Esophagus squamous epithelium (tissue), 5 donors: Measurements from ENCODE around the gene TUBA3E. TPM values are rescaled to one million over a fixed set of nuclear protein-coding genes. Genes with fewer than 3 reads are reported as not detected.
"Not testable (repeated sequence)": the region's sequence is repeated elsewhere in the genome, so short reads cannot be mapped to it uniquely, and the experiment has no call there.

ENCODE experiments used
- DNase-seq: peaks from one replicate; lab custom pipeline; 2025; lab: John Stamatoyannopoulos, UW
- H3K27ac ChIP-seq, 4 donors: fragments of 200-600 bp; sonication (generic); one replicate each; pipeline ENCODE4 v1.5.1; 2016 to 2019; ENCODE audit warnings: mild to moderate bottlenecking in 1 of 4
- H3K27me3 ChIP-seq, 4 donors: fragments of 200-600 bp; sonication (generic); 1 replicate in 3 of 4; 2 replicates in 1 of 4; pipeline versions ENCODE4 v1.5.1 to v1.6.0; 2017 to 2021; ENCODE audit warnings: antibody characterized with exemption in 1 of 4
- H3K36me3 ChIP-seq, 3 donors: fragments of 200-600 bp; sonication (generic); one replicate each; pipeline ENCODE4 v1.5.1; 2016 to 2019
- H3K4me1 ChIP-seq, 3 donors: fragments of 200-600 bp; sonication (generic); one replicate each; pipeline ENCODE4 v1.5.1; 2017 to 2019
- H3K4me3 ChIP-seq, 4 donors: fragments of 200-600 bp; sonication (generic); 1 replicate in 3 of 4; 2 replicates in 1 of 4; pipeline ENCODE4 v1.5.1; 2016 to 2019; ENCODE audit warnings: mild to moderate bottlenecking in 2 of 4, moderate library complexity in 1 of 4
- H3K9me3 ChIP-seq, 3 donors: fragments of 200-600 bp; sonication (generic); one replicate each; pipeline ENCODE4 v1.5.1; 2016 to 2019
- POLR2A ChIP-seq, 4 donors: fragments of 450-650 bp; IDR thresholded peaks; one replicate each; pipeline ENCODE4 v1.6.1; 2017; ENCODE audit warnings: antibody characterized with exemption in 4 of 4, mild to moderate bottlenecking in 4 of 4, moderate library complexity in 3 of 4
- WGBS, 2 donors: methylation state at CpG; one replicate each; pipeline ENCODE4 v1.1.5; 2018; 5-methylcytosine and 5-hydroxymethylcytosine counted together
- intact Hi-C: fragments of 100-400 bp; cut with DNase I; formaldehyde crosslinking; loops from one replicate; pipeline ENCODE4 v1.15.0; 2022
- total RNA-seq, 4 donors: library from RNA; depleted of rRNA; stranded (reverse); fragments of >200 nt; gene quantifications; one replicate each; pipeline ENCODE4 v1.1.0, GENCODE V29; 2016
- TF ChIP-seq, protein P1 (sequence below), 6 experiments: fragments of 450-650 bp in 4 of 6; fragments of 200-600 bp in 2 of 6; sonication (generic) in 2 of 6; IDR thresholded peaks; one replicate each; pipeline ENCODE4 v1.5.1; 2016 to 2019; ENCODE audit warnings: antibody characterized with exemption in 6 of 6, mild to moderate bottlenecking in 4 of 6, moderate library complexity in 4 of 6
- donor health status: DM: yes; HTN: yes; CAD: no.

Gene TUBA3E
- total RNA-seq, 4 donors from 2014 or later = not detected

DNA sequence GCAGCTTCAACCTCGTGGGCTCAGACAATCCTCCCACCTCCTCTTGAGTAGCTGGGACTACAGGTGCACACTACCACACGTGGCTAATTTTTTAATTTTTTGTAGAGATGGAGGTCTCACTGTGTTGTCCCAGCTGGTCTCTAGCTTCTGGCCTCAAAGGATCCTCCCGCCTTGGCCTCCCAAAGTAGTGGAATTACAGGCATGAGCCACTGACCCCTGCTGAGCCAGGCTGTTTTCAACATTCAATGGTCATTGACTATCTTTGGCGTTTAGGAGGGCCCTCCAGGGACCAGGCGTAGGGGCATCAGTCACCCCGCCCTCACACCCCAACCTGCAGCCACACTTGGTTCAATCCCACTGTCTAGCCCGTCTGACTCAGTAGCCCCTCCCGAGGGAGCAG, 11.0 kb downstream of the TUBA3E start:
- H3K27me3 ChIP-seq = no peaks in the 10 kb centered on the region
- H3K27ac ChIP-seq = no peak overlapping the region
- 74 to 83% methylated on average over 3 to 8 of the region's 8 CpGs for WGBS, 2 donors
- peaks cover 8 to 21% (median 11%) of the 10 kb centered on the region in 3 donors for H3K4me1 ChIP-seq
- no peaks in the 10 kb centered on the region for H3K9me3 ChIP-seq
- TF ChIP-seq POLR2A (IDR thresholded peaks at IDR 0.05) = no peak
- TF ChIP-seq, protein P1, sequence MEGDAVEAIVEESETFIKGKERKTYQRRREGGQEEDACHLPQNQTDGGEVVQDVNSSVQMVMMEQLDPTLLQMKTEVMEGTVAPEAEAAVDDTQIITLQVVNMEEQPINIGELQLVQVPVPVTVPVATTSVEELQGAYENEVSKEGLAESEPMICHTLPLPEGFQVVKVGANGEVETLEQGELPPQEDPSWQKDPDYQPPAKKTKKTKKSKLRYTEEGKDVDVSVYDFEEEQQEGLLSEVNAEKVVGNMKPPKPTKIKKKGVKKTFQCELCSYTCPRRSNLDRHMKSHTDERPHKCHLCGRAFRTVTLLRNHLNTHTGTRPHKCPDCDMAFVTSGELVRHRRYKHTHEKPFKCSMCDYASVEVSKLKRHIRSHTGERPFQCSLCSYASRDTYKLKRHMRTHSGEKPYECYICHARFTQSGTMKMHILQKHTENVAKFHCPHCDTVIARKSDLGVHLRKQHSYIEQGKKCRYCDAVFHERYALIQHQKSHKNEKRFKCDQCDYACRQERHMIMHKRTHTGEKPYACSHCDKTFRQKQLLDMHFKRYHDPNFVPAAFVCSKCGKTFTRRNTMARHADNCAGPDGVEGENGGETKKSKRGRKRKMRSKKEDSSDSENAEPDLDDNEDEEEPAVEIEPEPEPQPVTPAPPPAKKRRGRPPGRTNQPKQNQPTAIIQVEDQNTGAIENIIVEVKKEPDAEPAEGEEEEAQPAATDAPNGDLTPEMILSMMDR (IDR thresholded peaks at IDR 0.05) = no peak
- H3K4me3 ChIP-seq = no peak overlapping the region
- DNase-seq = no peak
- peaks cover 0 to 52% (median 0%) of the 10 kb centered on the region in 3 donors for H3K36me3 ChIP-seq
- intact Hi-C loops = loop anchor here (5.0 kb wide), 1 partner anchor 1300 kb away; no protein-coding TSS in a partner anchor

DNA sequence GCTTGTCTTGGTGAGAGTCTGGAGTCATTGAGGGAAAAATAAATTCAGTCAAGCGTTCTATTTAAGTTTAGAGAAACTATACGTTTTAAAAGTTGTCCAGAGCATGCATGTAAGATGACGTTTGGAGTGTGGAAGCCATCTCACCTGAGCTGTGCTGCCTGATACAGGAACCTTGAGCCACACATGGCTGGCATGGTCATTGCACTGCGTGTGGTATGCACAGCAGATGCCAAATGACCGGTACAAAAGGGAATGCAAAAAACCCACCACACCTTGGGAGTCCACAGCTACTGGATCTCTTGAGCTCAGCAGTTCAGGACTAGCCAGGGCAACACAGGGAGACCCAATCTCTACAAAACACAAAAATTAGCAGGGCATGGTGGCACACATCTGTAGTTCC, 11.8 kb downstream of the TUBA3E start:
- H3K4me3 ChIP-seq = no peak overlapping the region
- intact Hi-C loops = loop anchor here (5.0 kb wide), 1 partner anchor 1301 kb away; no protein-coding TSS in a partner anchor
- no peak overlapping the region for H3K27ac ChIP-seq
- no peaks in the 10 kb centered on the region for H3K9me3 ChIP-seq
- H3K27me3 ChIP-seq = no peaks in the 10 kb centered on the region
- no peak for DNase-seq
- 76 to 85% methylated on average over 3 of the region's 5 CpGs for WGBS, 2 donors
- peaks cover 0 to 46% (median 0%) of the 10 kb centered on the region in 3 donors for H3K36me3 ChIP-seq
- no peak for TF ChIP-seq POLR2A (IDR thresholded peaks at IDR 0.05)
- TF ChIP-seq, protein P1 (IDR thresholded peaks at IDR 0.05) = no peak
- peaks cover 8 to 21% (median 11%) of the 10 kb centered on the region in 3 donors for H3K4me1 ChIP-seq

DNA sequence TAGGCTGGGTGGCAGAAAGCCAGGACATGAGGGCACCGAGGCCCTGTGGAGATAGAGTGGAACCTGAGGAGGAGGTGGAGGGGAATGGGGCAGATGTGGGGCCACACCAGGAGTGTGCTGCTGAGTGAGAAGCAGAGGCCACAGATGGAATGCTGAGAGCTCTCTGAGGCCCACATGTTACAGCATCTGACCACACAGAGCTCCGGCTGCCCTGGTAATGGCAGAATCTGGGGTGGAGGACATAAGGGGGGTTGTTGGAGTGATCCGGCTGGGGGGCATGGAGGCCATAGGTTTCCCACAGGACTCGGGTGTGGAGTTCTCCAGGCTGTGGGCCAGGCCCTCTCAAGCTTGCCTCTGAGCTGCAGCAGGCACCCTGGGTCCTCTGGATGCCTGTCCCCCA, 12.3 kb downstream of the TUBA3E start:
- Histone ChIP-seq H3K36me3 (peaks cover 0 to 41% (median 0%) of the 10 kb centered on the region in 3 donors), H3K27me3 (no peaks in the 10 kb centered on the region), H3K9me3 (no peaks in the 10 kb centered on the region), H3K27ac (no peak overlapping the region), H3K4me3 (no peak overlapping the region), H3K4me1 (peaks cover 11 to 23% (median 11%) of the 10 kb centered on the region in 3 donors)
- no peak for TF ChIP-seq POLR2A (IDR thresholded peaks at IDR 0.05)
- TF ChIP-seq, protein P1 (IDR thresholded peaks at IDR 0.05) = no peak
- DNase-seq = no peak
- 85% methylated on average over 2 of the region's 4 CpGs for WGBS, 2 donors
- intact Hi-C loops = loop anchor here (5.0 kb wide), 1 partner anchor 1301 kb away; no protein-coding TSS in a partner anchor

DNA sequence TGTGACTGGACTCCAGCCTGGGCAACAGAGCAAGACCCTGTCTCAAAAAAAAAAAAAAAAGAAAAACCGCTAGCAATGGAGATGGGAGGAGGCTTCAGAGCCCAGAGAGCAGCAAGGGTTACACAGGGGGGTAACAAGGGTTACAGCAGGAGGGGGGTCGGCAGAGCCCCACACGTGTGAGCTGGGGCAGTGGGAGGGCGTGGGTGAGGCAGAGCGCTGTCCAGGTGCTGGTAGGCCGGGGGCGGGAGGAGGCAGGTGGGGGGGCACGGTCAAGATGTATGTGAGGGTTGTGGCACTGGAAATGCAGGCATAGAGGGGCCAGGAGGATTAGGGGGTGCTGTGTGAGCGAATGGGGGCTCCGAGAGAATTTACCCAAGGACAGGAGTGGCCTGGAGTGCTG, 12.8 kb downstream of the TUBA3E start:
- WGBS, 2 donors = 82 to 85% methylated on average over 9 to 10 of the region's 10 CpGs
- no peak overlapping the region for H3K27ac ChIP-seq
- H3K36me3 ChIP-seq = peaks cover 0 to 36% (median 0%) of the 10 kb centered on the region in 3 donors
- no peaks in the 10 kb centered on the region for H3K9me3 ChIP-seq
- H3K4me3 ChIP-seq = no peak overlapping the region
- no peaks in the 10 kb centered on the region for H3K27me3 ChIP-seq
- DNase-seq = no peak
- peaks cover 15 to 28% (median 15%) of the 10 kb centered on the region in 3 donors for H3K4me1 ChIP-seq
- TF ChIP-seq POLR2A (IDR thresholded peaks at IDR 0.05) = no peak
- TF ChIP-seq, protein P1 (IDR thresholded peaks at IDR 0.05) = no peak
- intact Hi-C loops = loop anchor here (5.0 kb wide), 1 partner anchor 1302 kb away; no protein-coding TSS in a partner anchor

DNA sequence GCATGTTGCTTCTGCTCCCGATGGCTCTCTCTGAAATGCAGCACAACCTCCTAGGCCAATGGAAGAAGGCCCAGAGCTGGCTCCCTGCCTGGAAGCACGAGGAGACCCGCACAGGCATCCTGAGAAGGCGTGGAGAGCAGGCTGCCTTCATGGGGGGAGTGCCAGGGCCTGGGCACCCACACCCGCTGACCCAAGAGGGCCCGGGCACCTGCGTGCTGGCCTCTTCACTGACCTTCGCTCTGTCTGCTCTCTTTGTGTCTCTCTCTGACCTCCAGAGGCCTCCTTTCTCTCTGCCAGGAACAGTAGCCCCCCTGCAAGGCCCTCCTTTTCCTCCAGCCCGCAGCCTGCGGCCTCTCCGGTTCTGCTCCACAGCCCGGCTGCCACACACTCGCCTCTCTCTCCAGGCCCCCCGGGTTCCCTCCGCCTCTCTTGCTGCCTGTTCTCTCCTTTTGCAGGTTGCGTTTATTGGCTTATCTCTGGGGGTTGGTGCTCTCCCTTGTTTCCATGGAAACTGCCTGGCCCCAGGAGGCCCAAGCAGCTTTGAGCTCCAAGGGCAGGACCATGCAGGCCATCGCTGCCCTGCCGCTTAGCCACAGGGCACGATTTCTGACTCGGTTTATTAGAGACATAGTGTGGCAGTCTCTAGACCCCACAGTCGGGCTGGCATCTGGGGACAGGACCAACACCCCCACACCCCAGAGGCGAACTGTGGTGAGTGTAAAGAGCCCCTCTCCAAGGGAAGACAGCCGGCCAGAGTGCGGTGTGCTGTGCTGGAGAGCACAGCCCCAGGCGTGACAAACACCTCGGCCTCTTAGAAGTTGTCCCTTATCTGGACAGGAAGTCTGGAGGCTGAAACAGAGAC, 14.5 kb downstream of the TUBA3E start:
- peak overlapping the region in 2 of 4 donors; percentile 88 to 98 for H3K27ac ChIP-seq
- H3K9me3 ChIP-seq = no peaks in the 10 kb centered on the region
- WGBS, 2 donors = 68 to 73% methylated on average over 15 to 17 of the region's 26 CpGs
- peaks cover 19 to 38% (median 20%) of the 10 kb centered on the region in 3 donors for H3K4me1 ChIP-seq
- TF ChIP-seq, protein P1 (IDR thresholded peaks at IDR 0.05) = no peak
- no peak for TF ChIP-seq POLR2A (IDR thresholded peaks at IDR 0.05)
- DNase-seq = no peak
- H3K4me3 ChIP-seq = peak overlapping the region in 3 of 4 donors; percentile 74 to 96 (median 88)
- intact Hi-C loops = loop anchor here (5.0 kb wide), 1 partner anchor 159 kb away; the partner anchor contains the start of gene IMP4
- H3K36me3 ChIP-seq = peaks cover 0 to 32% (median 0%) of the 10 kb centered on the region in 3 donors
- H3K27me3 ChIP-seq = no peaks in the 10 kb centered on the region

DNA sequence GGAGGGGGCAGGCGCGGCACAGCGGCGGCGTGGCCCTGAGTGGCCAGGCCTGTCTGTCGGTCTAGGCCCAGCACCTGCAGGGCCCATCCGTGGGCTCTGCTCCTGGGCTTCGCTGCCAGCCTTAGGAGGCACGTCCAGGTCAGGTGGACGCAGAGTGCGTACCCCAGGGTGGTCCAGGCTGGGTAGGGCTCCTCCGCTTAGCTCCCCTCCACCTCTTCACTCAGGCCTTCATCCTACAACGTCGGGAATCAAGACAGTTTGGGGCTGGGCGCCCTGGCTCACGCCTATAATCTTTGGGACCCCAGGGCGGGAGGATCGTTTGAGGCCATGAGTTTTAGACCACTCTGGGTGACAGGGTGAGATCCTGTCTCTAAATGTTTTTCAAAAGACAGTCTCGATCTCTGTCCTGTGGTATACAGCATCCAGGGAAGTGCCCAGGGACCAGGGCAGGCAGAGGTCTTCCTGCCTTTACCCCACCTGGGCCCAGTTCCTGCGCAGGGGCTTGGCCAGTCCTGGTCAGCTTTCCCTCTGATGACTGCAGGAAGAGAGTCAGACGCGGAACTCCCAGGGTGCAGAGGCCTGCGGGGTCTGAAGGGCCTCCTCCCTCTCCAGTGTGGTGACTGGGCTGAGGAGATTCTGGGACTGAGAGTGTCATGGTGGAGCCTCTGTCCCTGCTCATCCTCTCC, 15.3 kb downstream of the TUBA3E start:
- intact Hi-C loops = loop anchor here (5.0 kb wide), 1 partner anchor 159 kb away; the partner anchor contains the start of gene IMP4
- DNase-seq, H3K27me3 ChIP-seq, H3K9me3 ChIP-seq: not testable (repeated sequence)
- Histone ChIP-seq H3K27ac (peak overlapping the region; percentile 44 to 98 (median 92)), H3K36me3 (peaks cover 0 to 24% (median 0%) of the 10 kb centered on the region in 3 donors), H3K4me3 (peak overlapping the region; percentile 74 to 96 (median 86)), H3K4me1 (peaks cover 19 to 38% (median 20%) of the 10 kb centered on the region in 3 donors)
- 11 to 32% methylated on average over 7 of the region's 23 CpGs for WGBS, 2 donors
